ENCODE data around the gene PAK1IP1. TPM values are rescaled to one million over a fixed set of nuclear protein-coding genes. Genes with fewer than 3 reads are reported as not detected.
"Not testable (repeated sequence)": the region's sequence is repeated elsewhere in the genome, so short reads cannot be mapped to it uniquely, and the experiment has no call there.

PAK1IP1 gene
- total RNA-seq, 2 donors from 2014 or later = 20.3 TPM

GRCh38 chr6:10751757-10752156 is 57.0 kb downstream of the PAK1IP1 start:
- not testable (repeated sequence) for ATAC-seq; H3K9me3 Mint-ChIP-seq; DNase-seq (ENCODE audit: low spot score in 2 of 2)
- Mint-ChIP-seq H3K36me3 (peaks cover 39 to 41% of the 10 kb centered on the region in 2 donors), H3K27ac (peak overlapping the region in 1 of 2 donors; percentile 2)

GRCh38 chr6:10756085-10756484 is 61.3 kb downstream of the PAK1IP1 start:
- ATAC-seq = no peak
- Mint-ChIP-seq H3K36me3 (peaks cover 29 to 49% of the 10 kb centered on the region in 2 donors), H3K27ac (peak overlapping the region in 1 of 2 donors; percentile 34), H3K9me3 (no peaks in the 10 kb centered on the region)
- DNase-seq (ENCODE audit: low spot score in 2 of 2) = no peak

Other genes with a start within 250 kb of the PAK1IP1 start
- gene GCNT2, start 173.6 kb upstream of the PAK1IP1 start, total RNA-seq = 1 to 10 TPM in 1 of 2 donors, under 1 TPM in 1; 0.82 to 5.0 TPM
- gene C6orf52, start 356 bp upstream of the PAK1IP1 start, total RNA-seq = 1 to 10 TPM in 1 of 2 donors, not detected in 1; 1.0 TPM
- gene TMEM14C, start 28.1 kb downstream of the PAK1IP1 start, total RNA-seq = 10 to 100 TPM; 67.2 to 91.1 TPM
- gene TMEM14B, start 52.8 kb downstream of the PAK1IP1 start, total RNA-seq = 100 to 1,000 TPM in 1 of 2 donors, 10 to 100 TPM in 1; 86.7 to 104 TPM
- 1 to 10 TPM in 1 of 2 donors, under 1 TPM in 1; 0.05 to 1.1 TPM for gene MAK, start 143.6 kb downstream of the PAK1IP1 start, total RNA-seq
- gene GCM2, start 187.1 kb downstream of the PAK1IP1 start, total RNA-seq = not detected
- gene SYCP2L, start 192.1 kb downstream of the PAK1IP1 start, total RNA-seq = under 1 TPM; 0.39 to 0.71 TPM

All from activated naive CD4-positive, alpha-beta T cell treated with anti-CD3 and anti-CD28 coated beads, Interleukin-2, amount 50 U/mL, for 72 hours (primary cell).